Daoy (cell line): Measurements from ENCODE around the gene KLHDC1. TPM values are rescaled to one million over a fixed set of nuclear protein-coding genes. Genes with fewer than 3 reads are reported as not detected.
"Not testable (repeated sequence)": the region's sequence is repeated elsewhere in the genome, so short reads cannot be mapped to it uniquely, and the experiment has no call there.

Experiments used
- DNase-seq: peaks from one replicate; pipeline ENCODE4 v3.0.0-alpha.2; 2015; ENCODE audit warnings: low read depth
- total RNA-seq: library from RNA; depleted of rRNA; stranded (reverse); fragments of >200 nt; shearing (Covaris generic); gene quantifications from 2 replicates; pipeline ENCODE4 v1.2.3, GENCODE V29; 2014; rRNA removed

The KLHDC1 gene
- 0.33 and 0.51 TPM in 2 replicates for total RNA-seq

- peak; percentile 73 for DNase-seq
Measured at GRCh38 chr14:49692811-49693734, at the start of gene KLHDC1. Gene KLHDC1, plus strand, starts transcription at chr14:49693120. Its CDS starts 75 bp downstream, at chr14:49693195.

DNA sequence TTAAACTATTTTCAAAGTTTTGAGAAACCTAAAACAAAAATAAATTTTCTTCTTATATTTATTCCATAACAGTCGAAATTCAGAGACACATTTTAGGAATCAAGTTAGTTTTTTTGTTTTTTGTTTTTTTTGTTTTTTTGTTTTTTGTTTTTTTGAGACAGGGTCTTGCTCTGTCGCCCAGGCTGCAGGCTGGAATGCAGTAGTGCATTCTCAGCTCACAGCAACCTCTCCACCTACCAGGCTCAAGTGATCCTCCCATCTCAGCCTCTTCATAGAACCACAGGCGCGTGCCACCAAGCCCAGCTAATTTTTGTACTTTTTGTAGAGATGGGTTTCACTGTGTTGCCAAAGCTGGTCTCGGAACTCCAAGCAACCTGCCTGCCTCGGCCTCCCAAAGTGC, 39.4 kb upstream of the KLHDC1 start:
- DNase-seq: no peak

- DNase-seq: no peak
Measured at GRCh38 chr14:49654511-49654910, 38.4 kb upstream of the KLHDC1 start.

DNA sequence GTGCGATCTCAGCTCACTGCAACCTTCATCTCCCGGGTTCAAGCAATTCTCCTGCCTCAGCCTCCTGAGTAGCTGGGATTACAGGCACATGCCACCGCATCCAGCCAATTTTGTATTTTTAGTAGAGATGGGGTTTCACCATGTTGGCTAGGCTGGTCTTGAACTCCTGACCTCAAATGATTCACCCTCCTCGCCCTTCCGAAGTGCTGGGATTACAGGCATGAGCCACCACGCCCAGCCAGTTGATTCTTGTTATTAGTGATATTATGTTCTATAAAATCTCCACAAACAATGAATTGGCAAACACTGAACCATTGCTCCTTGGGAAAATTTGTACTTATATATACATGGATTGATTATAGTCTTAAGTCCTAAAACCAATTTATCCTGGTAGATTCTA, 35.4 kb upstream of the KLHDC1 start:
- not testable (repeated sequence) for DNase-seq

DNA sequence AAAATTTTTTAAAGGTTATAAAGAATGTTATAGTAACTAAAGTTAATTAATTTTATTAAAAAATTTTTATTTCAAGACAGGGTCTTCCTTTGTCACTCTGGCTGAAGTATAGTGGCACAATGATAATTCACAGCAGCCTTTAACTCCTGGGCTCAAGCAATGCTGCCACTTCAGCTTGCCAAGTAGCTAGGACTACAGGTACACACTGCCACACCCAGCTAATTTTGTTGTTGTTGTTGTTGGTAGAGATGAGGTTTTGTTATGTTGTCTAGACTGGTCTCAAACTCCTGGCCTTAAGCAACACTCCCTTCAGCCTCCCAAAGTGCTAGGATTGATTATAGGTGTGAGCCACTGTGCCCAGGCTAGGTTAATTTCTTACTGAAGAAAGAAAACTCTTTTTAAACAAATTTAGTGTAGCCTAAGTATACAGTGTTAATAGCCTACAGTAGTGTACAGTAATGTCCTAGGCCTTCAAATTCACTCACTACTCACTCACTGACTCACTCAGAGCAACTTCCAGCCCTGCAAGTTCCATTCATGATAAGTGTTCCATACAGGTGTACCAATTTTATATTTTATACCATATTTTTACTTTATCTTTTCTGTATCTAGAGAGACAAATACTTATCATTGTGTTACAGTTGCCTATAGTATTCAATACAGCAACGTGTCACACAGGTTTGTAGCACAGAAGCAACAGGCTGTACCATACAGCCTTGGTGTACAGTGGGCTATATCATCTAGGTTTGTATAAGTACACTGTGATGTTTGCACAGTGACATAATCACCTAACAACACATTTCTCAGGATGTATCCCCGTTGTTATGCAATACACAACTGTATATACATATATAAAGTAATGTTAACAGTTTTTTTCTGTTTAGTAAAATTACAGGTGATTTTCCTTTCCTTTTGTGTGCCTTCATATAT, 33.1 kb upstream of the KLHDC1 start:
- no peak for DNase-seq

DNA sequence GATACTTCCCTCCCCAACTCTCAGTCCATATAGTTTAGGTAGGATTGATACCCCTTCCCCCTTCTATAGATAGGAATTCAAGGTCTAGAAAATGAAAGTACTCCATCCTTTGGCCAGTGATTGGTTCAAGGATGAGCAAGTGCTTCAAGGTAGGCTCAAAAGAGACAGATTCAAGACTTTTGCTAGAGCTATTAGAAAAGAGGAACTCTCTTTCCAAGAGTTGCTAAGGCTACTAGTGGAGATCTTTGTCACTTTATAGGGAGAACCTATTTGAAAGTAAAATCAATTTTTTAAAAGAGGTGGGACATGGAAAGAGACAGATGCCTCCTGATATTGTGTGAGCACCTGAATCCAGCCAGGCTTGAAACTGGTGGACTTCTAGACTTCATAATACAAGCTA, 22.4 kb upstream of the KLHDC1 start:
- DNase-seq: no peak

DNA sequence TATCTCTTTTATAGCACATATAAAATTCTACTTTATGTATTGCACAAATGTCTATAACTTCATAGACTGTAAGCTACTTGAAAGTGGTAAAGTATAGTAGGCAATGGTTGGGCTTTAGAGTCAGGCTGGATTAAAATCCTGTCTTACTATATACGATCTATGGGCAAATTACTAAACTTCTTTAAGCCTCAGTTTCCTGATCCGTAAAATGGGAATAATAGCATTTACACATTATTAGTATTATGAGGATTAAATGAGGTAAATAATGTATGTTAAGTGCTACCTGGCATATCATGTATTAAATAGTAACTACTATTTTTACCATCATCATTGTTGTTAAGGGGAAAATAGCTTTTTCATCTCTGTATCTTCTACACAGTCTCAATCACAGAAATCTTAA, 19.3 kb upstream of the KLHDC1 start:
- DNase-seq: no peak

GRCh38 chr14:49677643-49678042, 15.3 kb upstream of the KLHDC1 start:
- no peak for DNase-seq

GRCh38 chr14:49679271-49679670, 13.6 kb upstream of the KLHDC1 start:
- DNase-seq: no peak

GRCh38 chr14:49686425-49686824, 6.5 kb upstream of the KLHDC1 start:
- DNase-seq: no peak

GRCh38 chr14:49687942-49688700, 4.8 kb upstream of the KLHDC1 start, which contains the start of gene POLE2:
Gene POLE2, minus strand, starts transcription at chr14:49688214. Its CDS starts 11 bp downstream, at chr14:49688203.
- peak; percentile 84 for DNase-seq

DNA sequence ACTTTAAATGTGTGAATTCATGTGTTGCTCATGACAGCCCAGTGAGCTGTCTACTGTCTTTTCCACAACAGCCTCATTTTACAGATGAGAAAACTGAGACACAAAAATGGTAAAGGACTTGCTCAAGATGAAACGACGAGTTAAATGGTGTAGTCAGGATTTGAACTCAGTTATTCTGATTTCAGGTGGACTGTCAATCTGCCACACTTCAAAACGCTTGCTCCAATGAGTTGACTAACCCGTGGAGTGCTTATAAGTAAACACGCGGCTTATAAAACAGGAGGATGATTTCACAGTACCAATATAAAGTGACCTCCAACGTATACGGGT, 4.3 kb upstream of the KLHDC1 start:
- DNase-seq: no peak

- peak; percentile 10 for DNase-seq
Measured at GRCh38 chr14:49691031-49691430, 1.9 kb upstream of the KLHDC1 start.

DNA sequence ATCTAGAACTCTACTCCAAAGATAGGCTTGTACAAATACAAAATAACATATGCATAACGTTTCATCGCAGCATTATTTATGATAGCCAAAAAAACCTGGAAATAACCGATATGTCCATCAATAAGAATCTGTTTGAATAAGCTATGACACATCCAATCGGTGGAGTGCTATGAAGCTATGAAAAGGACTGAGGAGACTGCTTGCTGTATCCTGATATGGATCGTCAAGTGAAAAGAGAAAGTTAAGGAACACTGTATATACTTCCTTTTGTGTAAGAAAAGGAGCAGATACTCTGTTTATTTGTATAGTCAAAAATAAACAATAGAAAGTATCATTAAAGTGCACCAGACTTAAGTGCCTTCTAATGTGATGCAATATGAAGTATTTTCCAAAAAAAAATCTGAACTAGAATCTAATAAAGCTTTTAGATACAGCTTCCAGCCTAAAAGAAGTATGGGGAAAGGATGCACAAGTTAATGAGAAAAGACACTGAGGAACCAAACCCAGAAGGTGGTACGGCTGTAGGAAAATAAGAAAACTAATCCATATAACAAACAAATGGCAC, 645 bp upstream of the KLHDC1 start:
- DNase-seq: no peak

- not testable (repeated sequence) for DNase-seq
Measured at GRCh38 chr14:49693735-49694124, 810 bp downstream of the KLHDC1 start.

DNA sequence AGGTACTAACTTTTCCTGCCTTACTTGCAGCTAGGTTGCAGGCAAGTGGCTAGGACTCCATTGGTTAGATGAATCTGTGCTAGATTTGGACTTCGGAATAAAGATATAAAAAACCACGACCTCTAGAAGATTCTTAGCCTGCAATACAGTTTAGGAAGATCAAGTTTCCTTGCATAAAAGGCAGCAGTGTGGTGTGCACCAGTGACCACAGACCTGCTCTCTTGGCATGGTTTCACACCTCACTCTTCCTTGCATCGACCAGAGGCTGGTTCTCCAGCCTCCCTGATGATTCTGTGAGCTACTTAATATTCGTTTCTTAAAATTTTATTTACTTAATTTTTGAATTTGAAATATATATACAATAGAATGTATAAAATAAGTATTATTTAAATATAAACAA, 9.8 kb downstream of the KLHDC1 start:
- DNase-seq: no peak

DNA sequence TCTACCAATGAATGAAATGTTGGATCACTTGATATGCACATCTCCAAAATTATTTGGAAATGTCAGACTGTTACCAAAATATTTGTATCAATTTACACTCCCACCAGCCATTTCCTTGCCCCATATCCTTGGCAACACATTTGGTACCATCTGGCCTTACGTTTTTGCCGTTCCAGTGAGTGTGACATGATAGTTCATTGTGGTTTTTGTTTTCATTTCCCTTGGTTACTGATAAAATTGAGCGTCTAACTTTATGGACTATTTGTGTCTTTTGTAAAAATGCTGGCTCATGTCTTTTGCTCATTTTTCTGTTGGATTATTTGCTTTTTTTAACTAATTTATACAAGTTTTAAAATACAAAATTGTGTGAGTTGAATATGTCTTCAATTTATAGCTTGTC, 11.0 kb downstream of the KLHDC1 start:
- no peak for DNase-seq

DNA sequence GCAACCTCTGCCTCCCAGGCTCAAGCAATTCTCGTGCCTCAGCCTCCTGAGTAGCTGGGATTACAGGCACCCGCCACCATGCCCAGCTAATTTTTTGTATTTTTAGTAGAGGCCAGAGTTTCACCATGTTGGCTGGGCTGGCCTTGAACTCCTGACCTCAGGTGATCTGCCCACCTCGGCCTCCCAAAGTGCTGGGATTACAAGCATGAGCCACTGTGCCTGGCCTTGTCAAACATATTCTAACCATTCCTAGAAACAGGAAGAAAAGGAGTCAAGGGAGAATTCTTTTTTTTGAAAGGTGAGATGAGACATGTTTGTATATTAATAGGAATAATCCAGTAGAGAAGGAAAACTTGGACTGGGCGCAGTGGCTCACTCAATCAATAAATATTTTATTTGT, 11.6 kb downstream of the KLHDC1 start:
- DNase-seq: not testable (repeated sequence)

- not testable (repeated sequence) for DNase-seq
Measured at GRCh38 chr14:49710993-49711392, 18.1 kb downstream of the KLHDC1 start.

DNA sequence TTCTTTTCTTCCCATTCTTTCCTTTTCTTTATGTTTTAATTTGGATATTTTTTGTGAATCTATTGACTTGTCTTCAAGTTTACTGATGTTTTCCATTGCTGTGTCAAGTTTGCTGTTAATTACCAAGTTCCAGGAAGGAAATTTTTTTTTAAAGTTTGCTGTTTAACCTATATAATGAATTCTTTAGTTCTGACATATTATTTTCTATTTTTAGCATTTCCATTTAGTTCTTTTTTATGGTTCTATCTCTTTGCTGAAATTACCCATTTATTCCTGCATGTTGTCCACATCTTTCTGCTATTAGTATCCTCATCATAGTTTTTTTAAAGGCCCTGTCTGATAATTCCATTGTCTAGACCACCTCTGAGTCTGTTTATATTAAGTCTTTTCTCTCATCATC, 27.8 kb downstream of the KLHDC1 start:
- no peak for DNase-seq

GRCh38 chr14:49721733-49722435, 29.0 kb downstream of the KLHDC1 start:
- not testable (repeated sequence) for DNase-seq
